GM12873 (cell line): ENCODE results near the gene ACADVL.

Experiments used
- CTCF ChIP-seq: IDR thresholded peaks from 2 replicates; pipeline ENCODE4 v1.5.1; 2012; ENCODE audit warnings: low read depth, mild to moderate bottlenecking, moderate library complexity, low read length, control low read depth; ENCODE audit not compliant: insufficient read depth; ENCODE audit errors: missing control alignments

Gene ACADVL

GRCh38 chr17:7221278-7222092 is 1.7 kb downstream of the ACADVL start:
- no peak for TF ChIP-seq CTCF

GRCh38 chr17:7222093-7222971 is 2.6 kb downstream of the ACADVL start:
- no peak for TF ChIP-seq CTCF

GRCh38 chr17:7222972-7223292 is 3.2 kb downstream of the ACADVL start:
- no peak for TF ChIP-seq CTCF

- TF ChIP-seq CTCF: no peak
These were observed 3.6 kb downstream of the ACADVL start for GRCh38 chr17:7223375-7223774.

GRCh38 chr17:7224110-7224509 is 4.4 kb downstream of the ACADVL start:
- no peak for TF ChIP-seq CTCF

- no peak for TF ChIP-seq CTCF
These were observed 4.9 kb downstream of the ACADVL start for GRCh38 chr17:7224661-7225111.

GRCh38 chr17:7225711-7226331 is 6.1 kb downstream of the ACADVL start:
- TF ChIP-seq CTCF: no peak
